Endometrial microvascular endothelial cells (primary cell): ENCODE results near the gene CD46. TPM values are rescaled to one million over a fixed set of nuclear protein-coding genes. Genes with fewer than 3 reads are reported as not detected.
"Not testable (repeated sequence)": the region's sequence is repeated elsewhere in the genome, so short reads cannot be mapped to it uniquely, and the experiment has no call there.

Source experiments
- in situ Hi-C: cut with HindIII; loops from 2 replicates; pipeline ENCODE4 v1.10.0; 2017; ENCODE audit warnings: low sequenced_read_pairs, low pct_unique_long_range_greater_than_20kb; ENCODE audit errors: inconsistent ontology term
- total RNA-seq: library from RNA; depleted of rRNA; stranded (reverse); fragments of >200 nt; gene quantifications from one replicate; pipeline ENCODE4 v1.2.3, GENCODE V29; 2015; ENCODE audit errors: inconsistent ontology term

Gene CD46
- 183 TPM for total RNA-seq

- in situ Hi-C loops, result no loop called here
Observed at GRCh38 chr1:207751790-207752455, at the start of gene CD46. Gene CD46, plus strand, starts transcription at chr1:207752054. Its CDS starts 159 bp downstream, at chr1:207752213.

DNA sequence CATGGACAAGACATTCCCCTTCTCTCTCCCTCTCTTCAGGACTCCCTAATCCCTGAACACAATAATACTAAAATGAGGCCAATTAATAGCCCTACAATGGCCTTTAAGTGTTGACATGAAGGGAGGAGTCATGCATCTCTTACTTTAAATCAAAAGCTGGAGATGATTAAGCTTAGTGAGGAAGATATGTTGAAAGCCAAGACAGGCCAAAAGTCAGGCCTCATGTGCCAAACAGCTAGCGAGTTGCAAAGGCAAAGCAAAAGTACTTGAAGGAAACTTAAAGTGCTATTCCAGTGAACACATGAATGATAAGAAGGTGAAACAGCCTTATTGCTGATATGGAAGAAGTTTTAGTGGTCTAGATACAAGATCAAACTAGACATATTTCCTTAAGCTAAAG lies 49.5 kb upstream of the CD46 start:
- in situ Hi-C loops, result no loop called here

- in situ Hi-C loops, result no loop called here
Observed at GRCh38 chr1:207703712-207704111, 48.1 kb upstream of the CD46 start.

DNA sequence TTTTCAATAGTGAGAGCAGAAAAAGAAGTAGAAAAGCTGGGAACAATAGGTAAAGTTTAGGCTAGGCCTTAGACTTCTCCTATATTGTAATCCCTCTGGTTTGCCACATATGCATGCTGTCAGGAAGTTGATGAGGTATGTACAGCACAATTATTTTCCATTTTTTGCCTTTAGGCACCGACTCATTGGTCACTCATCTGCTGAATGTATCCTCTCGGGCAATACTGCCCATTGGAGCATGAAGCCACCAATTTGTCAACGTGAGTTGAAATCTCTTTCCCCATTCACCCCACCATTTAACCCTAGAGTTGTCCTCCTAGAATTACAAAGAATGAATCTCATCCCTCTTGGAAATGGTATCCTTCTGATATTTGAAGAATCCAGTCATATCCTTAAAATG lies 43.9 kb upstream of the CD46 start:
- in situ Hi-C loops, result not testable (repeated sequence)

GRCh38 chr1:207711285-207711684 lies 40.6 kb upstream of the CD46 start:
- in situ Hi-C loops, result no loop called here

GRCh38 chr1:207712701-207713100 lies 39.2 kb upstream of the CD46 start:
- in situ Hi-C loops, result not testable (repeated sequence)

- in situ Hi-C loops, result no loop called here
Observed at GRCh38 chr1:207713529-207713928, 38.3 kb upstream of the CD46 start.

DNA sequence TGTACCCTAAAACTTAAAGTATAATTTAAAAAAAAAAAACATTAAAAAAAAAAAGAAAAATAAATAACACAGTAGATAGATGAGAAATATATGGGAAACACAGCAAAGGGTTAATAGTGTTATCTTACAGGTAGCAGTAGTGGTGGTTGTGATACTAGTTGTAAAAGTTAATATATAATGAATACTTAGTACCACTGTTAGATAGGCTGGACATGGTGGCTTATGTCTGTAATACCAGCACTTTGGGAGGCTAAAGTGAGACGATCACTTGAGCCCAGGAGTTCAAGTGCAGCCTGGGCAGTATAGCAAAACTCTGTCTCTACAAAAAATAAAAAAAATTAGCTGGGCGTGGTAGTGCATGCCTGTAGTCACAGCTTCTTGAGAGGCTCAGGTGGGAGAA lies 32.6 kb upstream of the CD46 start:
- in situ Hi-C loops, result no loop called here

GRCh38 chr1:207728200-207728858 lies 23.5 kb upstream of the CD46 start:
- in situ Hi-C loops, result not testable (repeated sequence)

DNA sequence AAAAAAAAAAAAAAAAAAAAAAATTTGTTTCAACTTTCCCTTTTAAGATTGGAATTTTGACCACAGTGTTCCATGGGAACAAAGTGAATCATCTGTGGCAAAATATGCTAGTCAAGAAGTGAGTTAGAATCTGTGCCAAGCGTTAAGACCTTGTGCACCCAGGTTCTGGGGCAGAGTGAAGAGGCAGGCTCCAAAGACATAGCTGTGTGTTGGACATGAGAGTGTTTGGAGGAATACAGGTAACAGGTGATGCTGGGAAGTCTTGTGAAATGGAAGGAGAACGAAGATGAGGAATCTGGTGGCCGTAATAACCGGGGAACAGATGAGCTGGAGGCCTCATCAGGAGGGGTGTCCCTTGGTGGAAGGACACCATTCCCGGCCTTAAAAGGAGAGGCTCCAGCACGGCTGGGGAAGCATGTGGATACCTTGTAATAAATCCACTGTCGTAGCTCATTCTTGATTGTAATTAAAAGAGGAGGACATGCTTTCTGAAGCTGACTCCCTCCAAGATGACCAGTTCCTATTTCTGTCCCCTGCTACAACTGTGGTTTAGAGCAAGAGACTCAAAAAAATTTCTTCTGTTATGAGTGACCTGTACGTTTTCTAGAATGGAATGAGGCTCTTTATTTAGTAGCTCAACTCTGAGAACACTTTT lies 14.2 kb upstream of the CD46 start:
- in situ Hi-C loops, result not testable (repeated sequence)

DNA sequence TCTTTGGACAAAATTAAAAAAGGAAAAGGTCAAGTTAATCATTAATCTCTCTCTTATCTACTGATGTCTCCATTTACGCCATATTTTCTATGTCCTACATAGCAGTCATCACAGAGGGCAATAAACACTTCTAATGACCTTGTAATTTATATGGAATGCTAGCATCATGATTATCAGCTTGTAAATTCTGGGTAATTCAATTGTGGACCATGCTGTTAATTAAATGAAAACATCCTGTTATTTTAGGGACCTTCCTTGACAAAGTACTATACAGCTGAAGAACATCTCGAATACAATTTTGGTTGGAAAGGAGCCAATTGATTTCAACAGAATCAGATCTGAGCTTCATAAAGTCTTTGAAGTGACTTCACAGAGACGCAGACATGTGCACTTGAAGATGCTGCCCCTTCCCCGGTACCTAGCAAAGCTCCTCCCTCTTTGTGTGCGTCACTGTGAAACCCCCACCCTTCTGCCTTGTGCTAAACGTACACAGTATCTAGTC lies 13.6 kb upstream of the CD46 start:
- in situ Hi-C loops, result not testable (repeated sequence)

DNA sequence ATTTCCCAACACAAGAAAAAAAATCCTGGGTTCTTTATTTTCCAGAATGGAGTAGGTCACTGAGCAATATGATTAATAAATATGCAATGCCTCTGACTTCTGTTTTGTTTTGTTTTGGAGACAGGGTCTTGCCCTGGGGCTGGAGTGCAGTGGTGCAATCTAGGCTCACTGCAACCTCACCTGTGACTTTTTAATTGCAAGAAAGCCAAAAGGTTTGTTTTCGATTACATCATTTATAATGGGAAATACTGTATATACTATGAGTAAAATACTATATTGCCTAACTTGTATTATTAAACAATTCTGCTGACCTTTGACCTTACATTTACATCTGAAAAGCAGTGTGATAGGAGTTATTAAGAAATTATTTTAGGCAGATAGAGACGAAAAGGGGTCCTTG lies 11.6 kb upstream of the CD46 start:
- in situ Hi-C loops, result no loop called here

DNA sequence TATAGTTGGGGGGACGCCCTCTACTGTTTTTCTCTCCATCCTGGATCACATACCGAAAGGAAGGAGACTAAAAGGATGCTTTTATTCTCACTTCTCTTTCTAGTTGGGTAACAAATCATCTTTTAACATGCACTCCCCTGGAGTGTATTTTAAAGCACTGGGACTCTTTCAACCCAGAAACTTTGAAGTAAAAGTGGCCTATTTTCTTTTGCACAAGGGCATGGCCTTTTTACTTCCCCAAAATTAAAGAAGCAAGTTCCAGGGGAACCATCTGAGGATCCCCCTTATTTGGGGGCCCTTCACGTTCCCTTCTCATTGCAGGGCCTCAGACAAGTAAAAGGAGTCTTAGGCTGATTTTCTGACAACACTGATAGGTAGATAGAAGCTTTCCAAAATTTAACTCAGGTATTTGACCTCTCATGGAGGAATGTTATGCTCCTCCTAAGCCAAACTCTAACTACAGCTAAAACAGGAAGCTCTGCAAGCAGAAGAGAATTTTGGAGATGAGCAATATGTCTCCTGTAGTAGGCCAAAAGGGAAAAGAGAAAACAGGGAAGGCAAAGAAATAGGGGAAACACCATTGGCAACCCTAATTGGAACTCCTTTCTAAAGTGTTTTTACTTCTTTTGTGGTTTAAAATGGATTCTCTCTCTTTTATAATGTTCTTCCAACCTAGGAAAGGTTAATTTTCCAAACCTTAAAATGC lies 8.9 kb upstream of the CD46 start:
- in situ Hi-C loops, result no loop called here

DNA sequence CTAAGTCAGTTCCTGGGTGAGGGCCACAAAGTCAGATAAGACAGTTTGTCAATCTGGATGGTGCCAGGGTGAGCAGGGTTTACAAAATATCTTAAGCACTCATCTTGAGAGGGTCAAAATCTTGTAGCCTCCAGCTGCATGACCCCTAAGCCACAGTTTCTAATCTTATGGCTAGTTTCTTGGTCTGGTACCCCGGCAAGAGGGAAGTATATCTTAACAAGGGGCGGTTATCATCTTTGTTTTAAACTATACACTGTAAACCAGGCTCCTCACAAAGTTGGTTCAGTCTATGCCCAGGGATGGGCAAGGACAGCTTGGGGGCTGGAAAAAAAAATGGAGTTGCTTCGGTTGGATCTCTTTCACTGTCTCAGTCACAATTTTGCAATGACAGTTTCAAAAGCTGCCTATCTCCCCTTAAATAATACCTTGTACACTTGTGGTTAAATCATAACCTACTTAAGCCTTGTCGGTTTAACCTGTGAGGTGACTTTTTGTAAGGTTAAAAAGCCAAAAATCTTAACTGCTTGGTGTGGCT lies 7.8 kb upstream of the CD46 start:
- in situ Hi-C loops, result no loop called here

GRCh38 chr1:207745285-207745684 lies 6.6 kb upstream of the CD46 start:
- in situ Hi-C loops, result no loop called here

DNA sequence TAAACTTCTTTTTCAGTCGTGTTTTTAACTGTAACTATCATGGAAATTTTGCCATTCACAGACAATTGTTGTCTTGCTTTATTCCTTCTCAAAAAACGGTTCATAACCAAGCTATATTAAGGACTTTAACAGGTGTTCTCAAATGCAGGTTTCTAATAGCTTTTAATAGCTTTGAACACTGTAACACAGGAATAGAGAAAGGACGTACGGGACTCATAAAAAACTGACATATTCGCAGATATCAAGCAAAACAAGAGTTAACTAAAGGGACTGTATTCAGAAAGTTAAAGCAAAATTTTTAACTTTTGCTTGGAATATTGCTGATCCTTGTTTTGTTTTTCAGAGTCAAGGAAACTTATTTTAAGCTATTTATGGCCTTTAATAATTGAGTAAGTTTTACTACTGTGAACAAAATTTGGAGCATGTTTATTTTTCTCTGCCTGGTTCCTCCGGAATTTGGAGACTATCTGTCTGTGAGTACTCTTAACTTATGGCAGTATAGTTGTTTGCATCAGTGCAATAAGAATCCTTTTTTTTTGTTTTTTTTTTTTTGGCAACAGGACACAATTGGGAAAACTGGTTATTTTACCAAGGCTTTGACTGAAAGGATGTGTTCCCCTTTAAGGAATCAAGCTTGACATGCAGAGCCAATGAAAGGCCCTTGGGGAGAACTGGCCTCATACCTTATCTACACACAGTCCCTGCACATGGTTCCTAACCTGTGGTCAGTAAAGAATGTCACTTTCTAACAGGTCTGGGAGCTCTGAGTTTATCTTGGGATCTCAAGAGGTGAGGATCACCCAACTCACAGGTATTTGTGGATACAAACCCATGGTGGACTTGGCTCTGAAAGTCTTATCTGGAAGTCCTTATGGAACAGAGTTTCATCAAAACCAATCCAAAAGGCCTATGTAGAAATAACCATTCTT lies 5.8 kb upstream of the CD46 start:
- in situ Hi-C loops, result no loop called here

- in situ Hi-C loops, result no loop called here
Observed at GRCh38 chr1:207747627-207748492, 4.0 kb upstream of the CD46 start.
